H9 (cell line): ENCODE data around the gene HYPK. TPM values are rescaled to one million over a fixed set of nuclear protein-coding genes. Genes with fewer than 3 reads are reported as not detected.
A peak's percentile ranks its signal among the peaks of the same experiment; 100 is the strongest.

Source experiments
- DNase-seq: peaks from one replicate; pipeline ENCODE4 v3.0.0-alpha.2; 2017
- H2AFZ ChIP-seq: one replicate; pipeline ENCODE4 v1.6.1; 2013; ENCODE audit warnings: mild to moderate bottlenecking, low read length, control low read depth, moderate library complexity
- H2AK5ac ChIP-seq: 2 replicates; pipeline ENCODE4 v1.6.1; 2013; ENCODE audit warnings: low read length, control low read depth, mixed read lengths; ENCODE audit not compliant: insufficient read length
- H2BK120ac ChIP-seq: one replicate; pipeline ENCODE4 v1.6.1; 2013; ENCODE audit warnings: low read depth, mild to moderate bottlenecking, low read length, control low read depth, inconsistent platforms; ENCODE audit not compliant: poor library complexity, severe bottlenecking
- H2BK12ac ChIP-seq: 2 replicates; pipeline ENCODE4 v1.6.1; 2013; ENCODE audit warnings: low read length, control low read depth, mixed read lengths, low read depth; ENCODE audit not compliant: insufficient read length
- H2BK15ac ChIP-seq: 2 replicates; pipeline ENCODE4 v1.6.1; 2013; ENCODE audit warnings: low read depth, low read length, control low read depth
- H2BK20ac ChIP-seq: one replicate; pipeline ENCODE4 v1.6.1; 2013; ENCODE audit warnings: low read depth, mild to moderate bottlenecking, low read length, control low read depth, inconsistent platforms; ENCODE audit not compliant: poor library complexity, severe bottlenecking
- H2BK5ac ChIP-seq: 2 replicates; pipeline ENCODE4 v1.6.1; 2013; ENCODE audit warnings: low read length, control low read depth, mixed read lengths; ENCODE audit not compliant: insufficient read length
- H3K14ac ChIP-seq: 2 replicates; pipeline ENCODE4 v1.6.1; 2013; ENCODE audit warnings: low read length, control low read depth; ENCODE audit not compliant: insufficient read depth
- H3K18ac ChIP-seq: 2 replicates; pipeline ENCODE4 v1.6.1; 2013; ENCODE audit warnings: low read depth, mild to moderate bottlenecking, mixed read lengths, low read length, control low read depth; ENCODE audit not compliant: insufficient read length
- H3K23ac ChIP-seq: 2 replicates; pipeline ENCODE4 v1.6.1; 2013; ENCODE audit warnings: low read length, control low read depth, mixed read lengths, low read depth; ENCODE audit not compliant: insufficient read length
- H3K23me2 ChIP-seq: 2 replicates; pipeline ENCODE4 v1.6.1; 2013; ENCODE audit warnings: low read depth, mild to moderate bottlenecking, mixed read lengths, low read length, control low read depth; ENCODE audit not compliant: insufficient read length, poor library complexity, severe bottlenecking
- H3K27ac ChIP-seq: 2 replicates; pipeline ENCODE4 v1.5.1; 2013; ENCODE audit warnings: low read length, control low read depth, mixed read lengths, low read depth; ENCODE audit not compliant: insufficient read length
- H3K27me3 ChIP-seq: 2 replicates; pipeline ENCODE4 v1.6.1; 2013; ENCODE audit warnings: low read length, control low read depth, inconsistent platforms; ENCODE audit not compliant: insufficient read depth
- H3K4ac ChIP-seq: 2 replicates; pipeline ENCODE4 v1.6.1; 2013; ENCODE audit warnings: low read depth, mild to moderate bottlenecking, control low read depth, inconsistent platforms, low read length, moderate library complexity
- H3K4me1 ChIP-seq: 2 replicates; pipeline ENCODE4 v1.6.1; 2013; ENCODE audit warnings: low read length, control low read depth, inconsistent platforms; ENCODE audit not compliant: insufficient read depth
- H3K4me2 ChIP-seq: 2 replicates; pipeline ENCODE4 v1.6.1; 2013; ENCODE audit warnings: low read length, control low read depth, mixed read lengths; ENCODE audit not compliant: insufficient read length, insufficient read depth
- H3K56ac ChIP-seq: 2 replicates; pipeline ENCODE4 v1.6.1; 2013; ENCODE audit warnings: low read depth, mild to moderate bottlenecking, mixed read lengths, low read length, control low read depth; ENCODE audit not compliant: insufficient read length
- H3K79me1 ChIP-seq: 2 replicates; pipeline ENCODE4 v1.6.1; 2013; ENCODE audit warnings: low read depth, mild to moderate bottlenecking, moderate library complexity, low read length, control low read depth, inconsistent platforms; ENCODE audit not compliant: insufficient read depth, poor library complexity, severe bottlenecking
- H3K79me2 ChIP-seq: 2 replicates; pipeline ENCODE4 v1.6.1; 2013; ENCODE audit warnings: low read length, control low read depth, inconsistent platforms; ENCODE audit not compliant: insufficient read depth
- H3K9ac ChIP-seq: 2 replicates; pipeline ENCODE4 v1.6.1; 2013; ENCODE audit warnings: low read length, control low read depth, mixed read lengths; ENCODE audit not compliant: insufficient read length; ENCODE audit errors: extremely low read depth
- H3K9me3 ChIP-seq: one replicate; pipeline ENCODE4 v1.6.1; 2013; ENCODE audit warnings: low read depth, low read length, inconsistent platforms; ENCODE audit not compliant: control insufficient read depth
- H3T11ph ChIP-seq: one replicate; pipeline ENCODE4 v1.6.1; 2013; ENCODE audit warnings: mild to moderate bottlenecking, low read length, control low read depth, inconsistent platforms
- H4K20me1 ChIP-seq: one replicate; pipeline ENCODE4 v1.6.1; 2013; ENCODE audit not compliant: control insufficient read depth, insufficient read length, insufficient read depth
- H4K5ac ChIP-seq: 2 replicates; pipeline ENCODE4 v1.6.1; 2013; ENCODE audit warnings: low read depth, mild to moderate bottlenecking, mixed read lengths, low read length, control low read depth; ENCODE audit not compliant: insufficient read length
- H4K8ac ChIP-seq: replicated peaks from 2 replicates; pipeline ENCODE4 v1.6.1; 2013; ENCODE audit warnings: low read length, control low read depth, mixed read lengths, low read depth; ENCODE audit not compliant: insufficient read length
- H4K91ac ChIP-seq: 2 replicates; pipeline ENCODE4 v1.6.1; 2013; ENCODE audit warnings: low read depth, mild to moderate bottlenecking, moderate library complexity, mixed read lengths, low read length, control low read depth; ENCODE audit not compliant: insufficient read length
- H3K27ac Mint-ChIP-seq, 3 experiments: 2 replicates in 2 of 3; 3 replicates in 1 of 3; pipeline ENCODE4 v1.8.0; 2020 to 2021; ENCODE audit warnings: mixed read lengths in 3 of 3, mild to moderate bottlenecking in 1 of 3, moderate library complexity in 1 of 3
- H3K27me3 Mint-ChIP-seq: 2 replicates; pipeline ENCODE4 v1.8.0; 2021; ENCODE audit warnings: low read depth, mild to moderate bottlenecking, moderate library complexity, mixed read lengths
- H3K36me3 Mint-ChIP-seq, 3 experiments: 2 replicates in 2 of 3; 3 replicates in 1 of 3; pipeline ENCODE4 v1.8.0; 2020 to 2021; ENCODE audit warnings: low read depth in 3 of 3, mixed read lengths in 3 of 3; ENCODE audit not compliant: insufficient read depth in 1 of 3
- H3K4me1 Mint-ChIP-seq, 2 experiments: 2 replicates each; pipeline ENCODE4 v1.8.0; 2020; ENCODE audit warnings: mixed read lengths in 2 of 2
- H3K4me3 Mint-ChIP-seq, 2 experiments: 2 replicates in 1 of 2; 3 replicates in 1 of 2; pipeline ENCODE4 v1.8.0; 2020 to 2021; ENCODE audit warnings: mild to moderate bottlenecking in 2 of 2, mixed read lengths in 2 of 2, moderate library complexity in 1 of 2
- H3K9me3 Mint-ChIP-seq, 2 experiments: 2 replicates in 1 of 2; 3 replicates in 1 of 2; pipeline ENCODE4 v1.8.0; 2020; ENCODE audit warnings: mild to moderate bottlenecking in 2 of 2, mixed read lengths in 2 of 2, moderate library complexity in 1 of 2
- WGBS: extraction: QIAGEN DNeasy Blood & Tissue Kit; methylation state at CpG from one replicate; pipeline ENCODE4 v1.1.7; 2013; ENCODE audit warnings: missing lambda C conversion rate, low lambda C conversion rate, mixed read lengths; ENCODE audit not compliant: insufficient read length; ENCODE audit errors: extremely low coverage; 5-methylcytosine and 5-hydroxymethylcytosine counted together
- total RNA-seq: library from RNA; stranded (reverse); gene quantifications from 2 replicates; pipeline ENCODE4 v1.2.1, GENCODE V29; 2021
- TF ChIP-seq, protein P1 (sequence below): fragments of 200-600 bp; sonication (generic); conservative IDR thresholded peaks from 3 replicates; pipeline ENCODE4 v1.8.0; 2021; ENCODE audit warnings: antibody characterized with exemption, mild to moderate bottlenecking

The HYPK gene
- total RNA-seq, 1 experiment from 2014 or later, result 25.4 TPM

DNA sequence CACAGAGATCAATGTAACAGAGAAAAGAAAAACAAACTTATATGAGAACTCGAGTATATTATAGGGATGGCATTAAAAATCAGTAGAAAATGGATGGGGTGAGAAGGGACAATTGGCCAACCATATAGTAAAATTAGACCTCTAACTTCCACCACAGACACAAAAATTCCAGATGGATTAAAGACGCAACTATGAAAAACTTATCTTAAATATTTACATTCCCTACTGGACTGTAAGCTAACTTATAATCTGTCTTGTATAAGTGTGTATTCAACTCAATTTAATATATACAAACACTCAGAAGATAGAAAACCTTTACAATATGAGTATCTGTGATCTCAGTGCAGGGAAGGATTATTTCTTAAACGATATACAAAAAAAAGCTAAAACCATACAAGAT is 21.1 kb downstream of the HYPK start:
- peaks cover 18 to 41% (median 36%) of the 10 kb centered on the region in 3 experiments for H3K36me3 Mint-ChIP-seq
- TF ChIP-seq, protein P1, sequence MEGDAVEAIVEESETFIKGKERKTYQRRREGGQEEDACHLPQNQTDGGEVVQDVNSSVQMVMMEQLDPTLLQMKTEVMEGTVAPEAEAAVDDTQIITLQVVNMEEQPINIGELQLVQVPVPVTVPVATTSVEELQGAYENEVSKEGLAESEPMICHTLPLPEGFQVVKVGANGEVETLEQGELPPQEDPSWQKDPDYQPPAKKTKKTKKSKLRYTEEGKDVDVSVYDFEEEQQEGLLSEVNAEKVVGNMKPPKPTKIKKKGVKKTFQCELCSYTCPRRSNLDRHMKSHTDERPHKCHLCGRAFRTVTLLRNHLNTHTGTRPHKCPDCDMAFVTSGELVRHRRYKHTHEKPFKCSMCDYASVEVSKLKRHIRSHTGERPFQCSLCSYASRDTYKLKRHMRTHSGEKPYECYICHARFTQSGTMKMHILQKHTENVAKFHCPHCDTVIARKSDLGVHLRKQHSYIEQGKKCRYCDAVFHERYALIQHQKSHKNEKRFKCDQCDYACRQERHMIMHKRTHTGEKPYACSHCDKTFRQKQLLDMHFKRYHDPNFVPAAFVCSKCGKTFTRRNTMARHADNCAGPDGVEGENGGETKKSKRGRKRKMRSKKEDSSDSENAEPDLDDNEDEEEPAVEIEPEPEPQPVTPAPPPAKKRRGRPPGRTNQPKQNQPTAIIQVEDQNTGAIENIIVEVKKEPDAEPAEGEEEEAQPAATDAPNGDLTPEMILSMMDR, result no peak
- Histone ChIP-seq H2BK15ac (no peak overlapping the region), H3K18ac (no peak overlapping the region), H2AK5ac (no peak overlapping the region), H3K23ac (no peak overlapping the region), H2BK12ac (no peak overlapping the region), H3K56ac (no peak overlapping the region), H3K27ac (no peak overlapping the region), H3K79me1 (peaks cover 12% of the 10 kb centered on the region), H3K14ac (no peak overlapping the region), H4K8ac (no peak overlapping the region), H3T11ph (no peak overlapping the region), H3K4ac (no peak overlapping the region), H2AFZ (no peak overlapping the region), H3K79me2 (peaks cover 4% of the 10 kb centered on the region; the same call in 1 of the 2 replicates), H4K91ac (no peak overlapping the region), H2BK20ac (no peak overlapping the region), H3K9ac (no peak overlapping the region), H3K4me1 (no peaks in the 10 kb centered on the region; the same call in 1 of the 2 replicates), H2BK5ac (no peak overlapping the region), H4K20me1 (no peaks in the 10 kb centered on the region), H3K27me3 (no peaks in the 10 kb centered on the region), H2BK120ac (no peak overlapping the region), H3K9me3 (no peaks in the 10 kb centered on the region), H3K23me2 (peaks cover 3% of the 10 kb centered on the region), H3K4me2 (no peak overlapping the region), H4K5ac (no peak overlapping the region)
- H3K4me1 Mint-ChIP-seq, result 0 out of 4 replicates have a peak, but pooled peaks cover 0 to 6% of the 10 kb centered on the region in 2 experiments
- no peak for DNase-seq
- H3K27ac Mint-ChIP-seq, result peak overlapping the region in 1 of 3 experiments; percentile 5; a peak in 1 of 7 replicates
- peaks cover 11 to 19% of the 10 kb centered on the region in 2 experiments for H3K9me3 Mint-ChIP-seq
- H3K27me3 Mint-ChIP-seq, result peaks cover 12% of the 10 kb centered on the region
- no peak overlapping the region for H3K4me3 Mint-ChIP-seq
- WGBS, result no CpG with 5 or more reads among the region's 3 CpGs
